Hepatocyte (in vitro differentiated cells): ENCODE data around the gene LAMA3. TPM values are rescaled to one million over a fixed set of nuclear protein-coding genes. Genes with fewer than 3 reads are reported as not detected.
"Not testable (repeated sequence)": the region's sequence is repeated elsewhere in the genome, so short reads cannot be mapped to it uniquely, and the experiment has no call there.

Experiments used
- DNase-seq: peaks from one replicate; pipeline ENCODE4 v3.0.0-alpha.2; 2016; ENCODE audit warnings: low spot score
- H2AFZ ChIP-seq: fragments of 200-600 bp; sonication (generic); 2 replicates; pipeline ENCODE4 v1.6.0; 2016; ENCODE audit warnings: antibody characterized with exemption, mild to moderate bottlenecking
- H3K27ac ChIP-seq: fragments of 200-600 bp; sonication (generic); 2 replicates; pipeline ENCODE4 v1.5.1; 2016; ENCODE audit warnings: mild to moderate bottlenecking
- H3K27me3 ChIP-seq: fragments of 200-600 bp; sonication (generic); 2 replicates; pipeline ENCODE4 v1.6.1; 2016
- H3K36me3 ChIP-seq: fragments of 200-600 bp; sonication (generic); replicated peaks from 2 replicates; pipeline ENCODE4 v1.5.1; 2016; ENCODE audit warnings: low read depth; ENCODE audit not compliant: insufficient read depth
- H3K4me1 ChIP-seq: fragments of 200-600 bp; sonication (generic); 2 replicates; pipeline ENCODE4 v1.5.1; 2016; ENCODE audit warnings: mild to moderate bottlenecking, moderate library complexity; ENCODE audit not compliant: insufficient read depth
- H3K4me2 ChIP-seq: fragments of 200-600 bp; sonication (generic); 2 replicates; pipeline ENCODE4 v1.6.0; 2016
- H3K4me3 ChIP-seq: fragments of 200-600 bp; sonication (generic); 2 replicates; pipeline ENCODE4 v1.5.1; 2016; ENCODE audit warnings: mild to moderate bottlenecking
- H3K79me2 ChIP-seq: fragments of 200-600 bp; sonication (generic); 2 replicates; pipeline ENCODE4 v1.6.0; 2017; ENCODE audit warnings: mild to moderate bottlenecking
- H3K9me2 ChIP-seq: fragments of 200-600 bp; sonication (generic); replicated peaks from 2 replicates; pipeline ENCODE4 v1.6.0; 2017; ENCODE audit warnings: mild to moderate bottlenecking; ENCODE audit not compliant: insufficient read depth
- H3K9me3 ChIP-seq: fragments of 200-600 bp; sonication (generic); 2 replicates; pipeline ENCODE4 v1.5.1; 2016; ENCODE audit warnings: low read depth, mild to moderate bottlenecking
- H4K20me1 ChIP-seq: fragments of 200-600 bp; sonication (generic); 2 replicates; pipeline ENCODE4 v1.6.0; 2016; ENCODE audit warnings: mild to moderate bottlenecking; ENCODE audit not compliant: insufficient read depth, poor library complexity, severe bottlenecking
- CTCF ChIP-seq: fragments of 200-600 bp; sonication (generic); IDR thresholded peaks from 2 replicates; pipeline ENCODE4 v1.5.1; 2016; ENCODE audit warnings: antibody characterized with exemption, mild to moderate bottlenecking; ENCODE audit not compliant: poor library complexity
- EZH2 ChIP-seq: fragments of 200-600 bp; sonication (generic); IDR thresholded peaks from 2 replicates; pipeline ENCODE4 v1.6.1; 2016; ENCODE audit warnings: antibody characterized with exemption, mild to moderate bottlenecking, borderline replicate concordance
- EZH2phosphoT487 ChIP-seq: fragments of 200-600 bp; sonication (generic); IDR thresholded peaks from one replicate; pipeline ENCODE4 v1.6.1; 2018; ENCODE audit warnings: antibody characterized with exemption, mild to moderate bottlenecking, low read depth, moderate library complexity; ENCODE audit not compliant: unreplicated experiment, severe bottlenecking
- WGBS: methylation state at CpG from one replicate; pipeline ENCODE4 v1.1.6; 2016; ENCODE audit warnings: low lambda C conversion rate; ENCODE audit errors: missing lambda C conversion rate; 5-methylcytosine and 5-hydroxymethylcytosine counted together
- polyA plus RNA-seq: library from polyadenylated mRNA; unstranded; fragments of >200 nt; fragmentation: Nextera tagmentation; extraction: Ambion mirVana; gene quantifications from 2 replicates; pipeline ENCODE4 v1.2.1, GENCODE V29; 2016
- total RNA-seq: library from RNA; depleted of rRNA; stranded (reverse); fragments of >200 nt; gene quantifications from 2 replicates; pipeline ENCODE4 v1.2.3, GENCODE V29; 2014

LAMA3 gene
- total and polyA plus RNA-seq, 2 experiments from 2014 or later: 29.9 to 52.1 TPM

DNA sequence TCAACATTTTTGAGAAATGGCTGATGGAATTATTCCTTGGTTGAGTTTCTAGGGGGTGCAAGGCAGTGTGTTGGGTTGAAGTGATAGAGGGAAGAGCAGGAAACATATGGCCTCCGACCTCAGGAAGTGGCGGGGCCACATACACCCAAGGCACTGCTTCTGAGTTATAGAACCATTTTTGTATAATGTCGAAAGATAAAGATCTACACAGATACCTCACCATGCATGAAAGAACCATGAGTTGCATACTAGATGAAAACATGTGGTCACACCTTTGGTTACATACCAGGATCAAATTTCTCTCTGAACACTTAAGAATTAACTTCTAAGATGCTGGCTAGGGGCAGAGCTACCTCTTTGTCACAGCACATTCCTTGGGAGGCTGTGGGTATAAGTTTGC lies 23.2 kb downstream of the LAMA3 start:
- no peaks in the 10 kb centered on the region for H4K20me1 ChIP-seq
- WGBS: 90% methylated on average over 3 of the region's 3 CpGs
- peaks cover 13% of the 10 kb centered on the region for H3K4me1 ChIP-seq
- peak overlapping the region; percentile 65 for H3K27ac ChIP-seq
- no peaks in the 10 kb centered on the region for H3K27me3 ChIP-seq
- no peaks in the 10 kb centered on the region for H3K36me3 ChIP-seq
- H3K79me2 ChIP-seq: peaks cover 3% of the 10 kb centered on the region
- H2AFZ ChIP-seq: no peak overlapping the region
- H3K4me2 ChIP-seq: no peak overlapping the region
- no peaks in the 10 kb centered on the region for H3K9me2 ChIP-seq
- H3K4me3 ChIP-seq: no peak overlapping the region
- TF ChIP-seq EZH2phosphoT487 (no peak), EZH2 (no peak)
- DNase-seq: no peak
- no peaks in the 10 kb centered on the region for H3K9me3 ChIP-seq

DNA sequence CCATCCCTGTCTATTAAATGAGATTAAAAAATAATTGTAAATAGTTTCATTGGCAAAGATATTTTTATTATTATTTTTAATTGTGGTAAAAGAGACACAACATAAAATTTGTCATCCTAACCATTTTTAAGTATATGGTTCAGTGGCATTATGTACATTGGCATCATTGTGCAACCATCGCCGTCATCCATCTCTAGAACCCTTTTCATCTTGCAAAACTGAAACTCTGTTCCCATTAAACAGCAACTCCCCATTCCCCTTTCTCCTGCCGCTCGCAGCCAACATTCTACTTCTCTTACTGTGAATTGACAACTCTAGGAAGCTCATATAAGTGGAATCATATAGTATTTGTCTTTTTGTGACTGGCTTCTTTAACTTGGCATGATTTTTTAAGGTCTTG lies 25.3 kb downstream of the LAMA3 start:
- 93% methylated on average over 4 of the region's 4 CpGs for WGBS
- Histone ChIP-seq H3K4me3 (no peak overlapping the region), H3K36me3 (no peaks in the 10 kb centered on the region), H3K27me3 (no peaks in the 10 kb centered on the region), H3K4me1 (peaks cover 13% of the 10 kb centered on the region), H3K9me2 (no peaks in the 10 kb centered on the region), H2AFZ (no peak overlapping the region), H3K79me2 (peaks cover 3% of the 10 kb centered on the region), H3K9me3 (no peaks in the 10 kb centered on the region), H3K4me2 (no peak overlapping the region), H4K20me1 (no peaks in the 10 kb centered on the region), H3K27ac (no peak overlapping the region)
- TF ChIP-seq EZH2phosphoT487 (no peak), EZH2 (no peak), CTCF (no peak)
- DNase-seq: no peak

DNA sequence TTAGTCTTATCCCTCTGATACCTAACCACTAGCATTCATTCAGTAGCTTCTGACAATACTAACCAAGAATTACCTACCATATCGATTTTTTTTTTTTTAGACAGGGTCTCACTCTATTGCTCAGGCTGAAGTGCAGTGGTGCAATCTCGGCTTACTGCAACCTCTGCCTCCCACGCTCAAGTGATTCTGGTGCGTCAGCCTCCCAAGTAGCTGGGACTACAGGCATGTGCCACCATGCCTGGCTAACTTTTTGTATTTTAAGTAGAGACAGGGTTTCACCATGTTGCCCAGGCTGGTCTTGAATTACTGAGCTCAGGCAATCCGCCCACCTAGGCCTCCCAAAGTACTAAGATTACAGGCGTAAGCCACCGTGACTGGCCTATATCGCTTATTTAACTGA lies 26.8 kb downstream of the LAMA3 start:
- H3K27ac ChIP-seq: peak overlapping the region; percentile 41
- H3K4me2 ChIP-seq, H3K9me2 ChIP-seq, H3K27me3 ChIP-seq, H3K4me1 ChIP-seq, H3K79me2 ChIP-seq, H2AFZ ChIP-seq, H3K9me3 ChIP-seq, H3K36me3 ChIP-seq, H4K20me1 ChIP-seq, DNase-seq, H3K4me3 ChIP-seq: not testable (repeated sequence)
- WGBS: 63% methylated on average over 8 of the region's 8 CpGs

- Histone ChIP-seq H3K27ac (peak overlapping the region; percentile 41), H2AFZ (no peak overlapping the region), H3K4me1 (peaks cover 11% of the 10 kb centered on the region), H3K4me3 (no peak overlapping the region), H4K20me1 (no peaks in the 10 kb centered on the region), H3K79me2 (peaks cover 3% of the 10 kb centered on the region), H3K4me2 (no peak overlapping the region), H3K9me3 (no peaks in the 10 kb centered on the region), H3K36me3 (no peaks in the 10 kb centered on the region), H3K9me2 (no peaks in the 10 kb centered on the region), H3K27me3 (no peaks in the 10 kb centered on the region)
- TF ChIP-seq EZH2 (no peak), CTCF (no peak), EZH2phosphoT487 (no peak)
- WGBS: 35% methylated on average over 3 of the region's 3 CpGs
- DNase-seq: peak; percentile 63
These were observed 27.3 kb downstream of the LAMA3 start for GRCh38 chr18:23716516-23716915.

- H3K4me3 ChIP-seq: no peak overlapping the region
- no peak overlapping the region for H2AFZ ChIP-seq
- no peaks in the 10 kb centered on the region for H3K27me3 ChIP-seq
- H3K4me2 ChIP-seq: no peak overlapping the region
- peaks cover 3% of the 10 kb centered on the region for H3K79me2 ChIP-seq
- H4K20me1 ChIP-seq: no peaks in the 10 kb centered on the region
- H3K36me3 ChIP-seq: no peaks in the 10 kb centered on the region
- H3K9me2 ChIP-seq: no peaks in the 10 kb centered on the region
- peaks cover 16% of the 10 kb centered on the region for H3K4me1 ChIP-seq
- DNase-seq: no peak
- no peak for TF ChIP-seq CTCF
- no peak for TF ChIP-seq EZH2phosphoT487
- no peak for TF ChIP-seq EZH2
- H3K27ac ChIP-seq: no peak overlapping the region
- H3K9me3 ChIP-seq: no peaks in the 10 kb centered on the region
These were observed 27.7 kb downstream of the LAMA3 start for GRCh38 chr18:23716966-23717365.
